Measurements from ENCODE around the gene ITGA4.

ITGA4 gene

DNA sequence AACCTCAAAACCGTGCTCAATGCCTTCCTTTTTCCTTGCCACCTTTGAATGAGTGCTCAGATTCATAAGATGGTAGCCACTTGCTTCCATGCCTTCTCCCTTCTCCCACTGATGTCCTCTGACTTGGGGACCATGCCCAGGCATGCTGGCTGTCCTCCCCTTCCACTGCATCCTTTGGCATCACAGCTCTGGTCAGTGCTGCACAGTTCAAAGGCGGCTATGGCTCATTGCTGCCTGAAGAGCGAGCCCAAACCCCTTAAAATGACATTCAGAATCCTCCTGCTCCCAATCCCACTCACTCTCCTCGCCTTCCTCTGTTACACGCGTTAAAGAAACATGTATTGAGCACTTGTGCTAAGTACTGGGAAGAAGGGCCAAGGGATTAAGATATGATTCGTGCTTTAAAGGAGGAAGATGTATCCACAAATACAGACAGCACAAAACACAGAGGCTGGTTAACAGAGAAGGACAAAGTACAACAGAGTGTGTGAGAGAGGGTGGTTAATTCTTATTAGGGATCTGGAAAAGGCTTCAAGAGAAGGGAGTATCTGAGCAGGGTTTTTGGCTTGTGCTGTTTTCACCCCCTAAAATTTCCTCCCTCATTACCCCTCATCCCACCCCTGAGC, 118.0 kb downstream of the ITGA4 start:
- DNase-seq (ENCODE audit: low spot score), result no peak

DNA sequence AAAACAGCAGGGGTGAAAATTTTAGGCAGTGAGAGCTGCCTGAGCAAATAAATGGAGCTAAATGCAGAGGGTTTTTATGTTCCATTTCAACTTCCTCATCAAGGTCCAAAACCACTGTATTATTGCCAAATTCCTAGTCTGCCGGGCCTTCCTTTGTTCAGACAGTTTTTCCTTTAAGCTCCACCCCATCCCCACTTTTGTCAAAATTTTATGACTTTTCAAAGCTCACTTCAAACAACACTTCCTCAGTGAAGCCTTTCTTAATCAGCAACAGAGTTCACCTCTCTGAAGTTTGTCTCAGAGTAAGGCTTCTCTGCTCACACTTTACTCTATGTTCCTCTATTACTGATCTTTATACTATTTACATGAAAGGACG, 118.5 kb downstream of the ITGA4 start:
- no peak for DNase-seq (ENCODE audit: low spot score)

DNA sequence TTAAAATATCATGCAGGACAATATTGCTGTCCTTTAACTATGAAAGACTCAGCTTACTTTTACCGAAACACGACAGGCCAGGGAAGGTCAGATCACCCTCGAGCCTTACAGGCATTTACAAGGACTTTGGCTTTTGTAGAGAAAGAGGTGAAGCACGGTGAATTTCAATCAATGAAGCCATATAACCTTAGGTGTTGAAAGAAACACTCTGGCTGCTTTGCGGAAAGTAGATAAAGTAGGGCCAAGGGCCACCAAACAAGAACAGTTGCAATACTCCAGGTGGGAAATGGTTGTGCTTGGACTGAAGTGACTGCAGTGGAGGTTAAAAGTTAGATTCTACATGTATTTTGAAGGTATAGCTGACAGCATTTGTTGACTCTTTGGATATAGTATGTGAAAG, 119.2 kb downstream of the ITGA4 start:
- DNase-seq (ENCODE audit: low spot score), result no peak

- DNase-seq (ENCODE audit: low spot score), result no peak
Measured at GRCh38 chr2:181578829-181579228, 121.6 kb downstream of the ITGA4 start.

DNA sequence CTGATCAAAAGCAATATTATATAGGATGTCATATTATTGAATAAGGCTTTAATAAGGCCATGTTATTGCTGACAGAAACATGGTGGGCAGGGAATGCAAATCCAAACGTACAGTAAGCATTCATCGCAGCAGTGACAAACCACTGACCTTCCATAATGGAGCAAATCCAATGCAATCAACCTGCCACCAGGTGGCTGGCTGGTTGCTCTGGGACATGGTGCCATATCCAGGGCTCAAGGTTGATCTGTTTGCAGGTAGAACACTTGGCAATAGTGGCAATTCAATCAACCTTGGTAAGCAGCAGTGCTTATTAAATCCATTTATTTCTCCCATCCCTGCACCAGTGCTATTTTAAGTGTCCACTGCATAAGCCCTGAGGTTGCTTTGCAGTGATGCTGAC, 124.3 kb downstream of the ITGA4 start:
- DNase-seq (ENCODE audit: low spot score), result no peak

DNA sequence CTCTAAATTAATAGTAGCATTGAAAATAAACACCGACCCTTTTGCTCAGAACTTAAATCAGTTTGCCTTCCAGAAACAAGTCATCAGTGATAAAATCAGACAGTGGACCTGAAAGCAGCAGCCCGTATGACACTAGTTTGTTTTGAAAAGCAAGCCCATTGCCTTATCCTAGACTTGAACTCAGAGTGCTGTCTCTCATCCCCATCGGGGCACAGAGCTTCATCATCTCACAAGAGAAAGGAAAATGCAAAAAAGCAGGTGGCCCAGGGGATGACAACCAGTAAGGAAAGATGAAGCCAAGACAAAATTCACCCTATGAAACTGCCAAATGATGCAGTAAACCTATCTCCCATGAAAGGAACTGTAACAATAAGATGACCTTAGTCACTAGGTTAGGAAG, 128.5 kb downstream of the ITGA4 start:
- no peak for DNase-seq (ENCODE audit: low spot score)
